ENCODE data around the gene CCDC154.

CCDC154 gene

GRCh38 chr16:1458336-1458976 lies 14.1 kb upstream of the CCDC154 start:
- Histone ChIP-seq H3K9me3 (ENCODE audit: control insufficient read depth, insufficient read depth, low read depth, low read length) (no peaks in the 10 kb centered on the region), H3K27ac (ENCODE audit: extremely low read depth, low read depth, low read length) (no peak overlapping the region), H3K36me3 (ENCODE audit: control insufficient read depth in 2 of 2, insufficient read depth in 1 of 2, low read length in 2 of 2) (peaks cover 0 to 76% of the 10 kb centered on the region in 2 experiments; a peak in 1 of 3 replicates), H3K4me1 (ENCODE audit: control insufficient read depth, insufficient read depth, low read length) (no peaks in the 10 kb centered on the region), H3K4me3 (ENCODE audit: low read depth, low read length) (no peak overlapping the region)
- CTCF ChIA-PET, result interaction anchor here (1.0 kb wide), 1 partner anchor 95 kb away, joined by 3 read pairs; no protein-coding TSS in a partner anchor
- POLR2A ChIA-PET, result no interaction called here
- TF ChIP-seq ZNF692 (tag by site-specific recombination; IDR thresholded peaks at IDR 0.05) (no peak), ZNF621 (tag by site-specific recombination; IDR thresholded peaks at IDR 0.05) (no peak), ZNF302 (tag by site-specific recombination; IDR thresholded peaks at IDR 0.05; ENCODE audit: low read depth) (no peak), ZNF394 (tag by site-specific recombination; IDR thresholded peaks at IDR 0.05; ENCODE audit: borderline replicate concordance) (no peak), SP7 (tag by site-specific recombination; IDR thresholded peaks at IDR 0.05) (no peak), ZNF791 (tag by site-specific recombination; IDR thresholded peaks at IDR 0.05) (no peak), ZNF654 (tag by site-specific recombination; IDR thresholded peaks at IDR 0.05; ENCODE audit: low read depth) (no peak), ZNF677 (tag by site-specific recombination; IDR thresholded peaks at IDR 0.05) (no peak), ZNF658 (tag by site-specific recombination; IDR thresholded peaks at IDR 0.05) (no peak), ZNF221 (tag by site-specific recombination; IDR thresholded peaks at IDR 0.05; ENCODE audit: borderline replicate concordance) (no peak), ZNF571 (tag by site-specific recombination; IDR thresholded peaks at IDR 0.05) (no peak), ZNF335 (tag by site-specific recombination; conservative IDR thresholded peaks at IDR 0.05) (no peak), ZNF777 (tag by site-specific recombination; IDR thresholded peaks at IDR 0.05; ENCODE audit: borderline replicate concordance) (no peak), ZNF560 (tag by site-specific recombination; IDR thresholded peaks at IDR 0.05; ENCODE audit: borderline replicate concordance) (no peak)
- TF ChIP-seq, protein P1, sequence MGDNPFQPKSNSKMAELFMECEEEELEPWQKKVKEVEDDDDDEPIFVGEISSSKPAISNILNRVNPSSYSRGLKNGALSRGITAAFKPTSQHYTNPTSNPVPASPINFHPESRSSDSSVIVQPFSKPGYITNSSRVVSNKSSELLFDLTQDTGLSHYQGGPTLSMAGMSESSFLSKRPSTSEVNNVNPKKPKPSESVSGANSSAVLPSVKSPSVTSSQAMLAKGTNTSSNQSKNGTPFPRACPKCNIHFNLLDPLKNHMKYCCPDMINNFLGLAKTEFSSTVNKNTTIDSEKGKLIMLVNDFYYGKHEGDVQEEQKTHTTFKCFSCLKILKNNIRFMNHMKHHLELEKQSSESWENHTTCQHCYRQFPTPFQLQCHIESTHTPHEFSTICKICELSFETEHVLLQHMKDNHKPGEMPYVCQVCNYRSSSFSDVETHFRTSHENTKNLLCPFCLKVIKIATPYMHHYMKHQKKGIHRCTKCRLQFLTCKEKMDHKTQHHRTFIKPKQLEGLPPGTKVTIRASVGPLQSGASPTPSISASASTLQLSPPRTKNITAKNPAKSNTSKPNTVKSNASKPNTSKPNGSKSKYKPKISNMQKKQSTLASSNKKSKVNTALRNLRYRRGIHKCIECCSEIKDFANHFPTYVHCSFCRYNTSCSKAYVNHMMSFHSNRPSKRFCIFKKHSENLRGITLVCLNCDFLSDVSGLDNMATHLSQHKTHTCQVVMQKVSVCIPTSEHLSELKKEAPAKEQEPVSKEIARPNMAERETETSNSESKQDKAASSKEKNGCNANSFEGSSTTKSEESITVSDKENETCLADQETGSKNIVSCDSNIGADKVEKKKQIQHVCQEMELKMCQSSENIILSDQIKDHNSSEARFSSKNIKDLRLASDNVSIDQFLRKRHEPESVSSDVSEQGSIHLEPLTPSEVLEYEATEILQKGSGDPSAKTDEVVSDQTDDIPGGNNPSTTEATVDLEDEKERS (tag by site-specific recombination; IDR thresholded peaks at IDR 0.05), result no peak
- TF ChIP-seq, protein P2, sequence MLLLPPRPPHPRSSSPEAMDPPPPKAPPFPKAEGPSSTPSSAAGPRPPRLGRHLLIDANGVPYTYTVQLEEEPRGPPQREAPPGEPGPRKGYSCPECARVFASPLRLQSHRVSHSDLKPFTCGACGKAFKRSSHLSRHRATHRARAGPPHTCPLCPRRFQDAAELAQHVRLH (tag by site-specific recombination; IDR thresholded peaks at IDR 0.05), result no peak

DNA sequence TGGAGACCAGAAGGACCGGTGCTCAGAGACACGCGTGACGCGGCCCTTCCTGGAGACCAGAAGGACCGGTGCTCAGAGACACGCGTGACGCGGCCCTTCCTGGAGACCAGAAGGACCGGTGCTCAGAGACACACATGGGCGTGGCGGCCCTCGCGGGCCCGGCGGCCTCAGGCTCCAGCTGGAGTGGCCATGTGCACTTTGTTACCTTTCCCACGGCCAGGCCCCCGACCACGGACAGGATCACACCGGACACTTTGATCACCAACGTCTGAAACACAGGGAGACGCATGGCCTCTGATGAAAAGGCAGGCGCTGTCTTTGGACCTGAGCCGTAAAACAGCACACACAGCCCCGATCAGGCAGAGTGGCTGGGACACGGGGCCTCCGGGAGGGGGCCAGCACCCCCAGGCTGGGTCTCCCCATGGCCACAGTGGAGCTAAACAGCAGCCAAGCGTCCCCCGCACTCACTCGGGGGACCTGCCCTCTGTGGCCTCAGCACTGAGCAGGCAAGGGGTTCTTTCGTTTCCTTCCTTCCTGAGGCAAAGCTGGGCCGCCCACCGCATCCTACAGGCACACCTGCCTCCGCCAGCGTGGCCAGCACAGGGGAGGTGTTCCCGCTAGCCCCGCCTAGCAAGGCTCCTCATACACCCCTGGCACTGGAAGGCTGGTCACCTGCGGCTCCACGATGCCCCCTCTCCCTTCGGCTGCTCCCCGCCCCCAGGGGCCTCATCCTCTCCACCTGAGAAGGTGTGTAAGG lies 13.3 kb upstream of the CCDC154 start:
- no peak overlapping the region for H3K27ac ChIP-seq (ENCODE audit: extremely low read depth, low read depth, low read length)
- POLR2A ChIA-PET, result no interaction called here
- peaks cover 0 to 74% of the 10 kb centered on the region in 2 experiments; a peak in 1 of 3 replicates for H3K36me3 ChIP-seq (ENCODE audit: control insufficient read depth in 2 of 2, insufficient read depth in 1 of 2, low read length in 2 of 2)
- no peaks in the 10 kb centered on the region for H3K9me3 ChIP-seq (ENCODE audit: control insufficient read depth, insufficient read depth, low read depth, low read length)
- H3K4me3 ChIP-seq (ENCODE audit: low read depth, low read length), result no peak overlapping the region
- H3K4me1 ChIP-seq (ENCODE audit: control insufficient read depth, insufficient read depth, low read length), result no peaks in the 10 kb centered on the region
- TF ChIP-seq, protein P3, sequence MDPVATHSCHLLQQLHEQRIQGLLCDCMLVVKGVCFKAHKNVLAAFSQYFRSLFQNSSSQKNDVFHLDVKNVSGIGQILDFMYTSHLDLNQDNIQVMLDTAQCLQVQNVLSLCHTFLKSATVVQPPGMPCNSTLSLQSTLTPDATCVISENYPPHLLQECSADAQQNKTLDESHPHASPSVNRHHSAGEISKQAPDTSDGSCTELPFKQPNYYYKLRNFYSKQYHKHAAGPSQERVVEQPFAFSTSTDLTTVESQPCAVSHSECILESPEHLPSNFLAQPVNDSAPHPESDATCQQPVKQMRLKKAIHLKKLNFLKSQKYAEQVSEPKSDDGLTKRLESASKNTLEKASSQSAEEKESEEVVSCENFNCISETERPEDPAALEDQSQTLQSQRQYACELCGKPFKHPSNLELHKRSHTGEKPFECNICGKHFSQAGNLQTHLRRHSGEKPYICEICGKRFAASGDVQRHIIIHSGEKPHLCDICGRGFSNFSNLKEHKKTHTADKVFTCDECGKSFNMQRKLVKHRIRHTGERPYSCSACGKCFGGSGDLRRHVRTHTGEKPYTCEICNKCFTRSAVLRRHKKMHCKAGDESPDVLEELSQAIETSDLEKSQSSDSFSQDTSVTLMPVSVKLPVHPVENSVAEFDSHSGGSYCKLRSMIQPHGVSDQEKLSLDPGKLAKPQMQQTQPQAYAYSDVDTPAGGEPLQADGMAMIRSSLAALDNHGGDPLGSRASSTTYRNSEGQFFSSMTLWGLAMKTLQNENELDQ (tag by site-specific recombination; IDR thresholded peaks at IDR 0.05; ENCODE audit: low read depth), result no peak
- TF ChIP-seq ZNF561 (tag by site-specific recombination; IDR thresholded peaks at IDR 0.05; ENCODE audit: borderline replicate concordance) (no peak), ZIC2 (tag by site-specific recombination; IDR thresholded peaks at IDR 0.05) (no peak)
- CTCF ChIA-PET, result no interaction called here

Data from HEK293 (cell line).